A673 (cell line): ENCODE results near the gene PSENEN. TPM values are rescaled to one million over a fixed set of nuclear protein-coding genes. Genes with fewer than 3 reads are reported as not detected.

ENCODE experiments used
- BruUV-seq: library from RNA; stranded (reverse); fragments of 400-500 nt; replicated peaks from 2 replicates; lab custom pipeline; 2021; lab: Mats Ljungman, UMichigan
- CTCF ChIA-PET: fragments of 300-600 bp; sonication (Branson Sonifier 250); formaldehyde crosslinking; loops from one replicate; lab custom pipeline; 2022; ENCODE audit warnings: antibody characterized with exemption; lab: Charles Lee
- POLR2A ChIA-PET: fragments of 300-600 bp; sonication (Branson Sonifier 250); formaldehyde crosslinking; loops from one replicate; lab custom pipeline; 2022; ENCODE audit warnings: antibody characterized with exemption; ENCODE audit not compliant: low non-redundant PET; lab: Charles Lee
- DNase-seq: peaks from one replicate; pipeline ENCODE4 v3.0.0-alpha.2; 2015; ENCODE audit warnings: low spot score
- H3K27ac ChIP-seq: fragments of 200-600 bp; sonication (generic); 2 replicates; pipeline ENCODE4 v1.5.1; 2016; ENCODE audit warnings: mixed run types, low read depth, mild to moderate bottlenecking, mixed read lengths, antibody characterized with exemption, low read length; ENCODE audit not compliant: poor library complexity, severe bottlenecking
- H3K27me3 ChIP-seq: fragments of 200-600 bp; sonication (generic); replicated peaks from 2 replicates; pipeline ENCODE4 v1.6.1; 2017; ENCODE audit warnings: mixed run types, low read depth, mild to moderate bottlenecking, mixed read lengths, antibody characterized with exemption, low read length; ENCODE audit not compliant: insufficient read depth, poor library complexity
- H3K36me3 ChIP-seq: fragments of 200-600 bp; sonication (generic); 2 replicates; pipeline ENCODE4 v1.6.1; 2016; ENCODE audit warnings: mixed run types, mild to moderate bottlenecking, mixed read lengths, antibody characterized with exemption, low read length; ENCODE audit not compliant: insufficient read depth, poor library complexity, severe bottlenecking
- H3K4me1 ChIP-seq: fragments of 200-600 bp; sonication (generic); 2 replicates; pipeline ENCODE4 v1.6.1; 2017; ENCODE audit warnings: mixed run types, mild to moderate bottlenecking, mixed read lengths, antibody characterized with exemption, low read length; ENCODE audit not compliant: insufficient read depth, poor library complexity, severe bottlenecking
- H3K4me3 ChIP-seq: fragments of 200-600 bp; sonication (generic); 2 replicates; pipeline ENCODE4 v1.5.1; 2016; ENCODE audit warnings: low read depth, mixed run types, mild to moderate bottlenecking, mixed read lengths, low read length; ENCODE audit not compliant: poor library complexity, severe bottlenecking
- H3K9me3 ChIP-seq: fragments of 200-600 bp; sonication (generic); 2 replicates; pipeline ENCODE4 v1.6.1; 2016; ENCODE audit warnings: mixed run types, low read depth, mild to moderate bottlenecking, mixed read lengths, antibody characterized with exemption, low read length; ENCODE audit not compliant: poor library complexity, severe bottlenecking
- CTCF ChIP-seq: fragments of 300-800, 200-600 bp; sonication (generic); conservative IDR thresholded peaks from 2 replicates; pipeline ENCODE4 v1.5.1; 2017; ENCODE audit warnings: low read depth, mild to moderate bottlenecking, antibody characterized with exemption, low read length, moderate library complexity, mixed read lengths
- EZH2 ChIP-seq: fragments of 200-600 bp; sonication (generic); IDR thresholded peaks from 2 replicates; pipeline ENCODE4 v1.6.1; 2017; ENCODE audit warnings: borderline replicate concordance, low read depth, mild to moderate bottlenecking, mixed read lengths, antibody characterized with exemption, low read length; ENCODE audit not compliant: poor library complexity, severe bottlenecking
- intact Hi-C: fragments of 100-400 bp; cut with micrococcal nuclease; formaldehyde crosslinking; loops from one replicate; pipeline ENCODE4 v1.10.0; 2022; ENCODE audit not compliant: unreplicated experiment
- total RNA-seq: library from RNA; stranded (reverse); gene quantifications from 2 replicates; pipeline ENCODE4 v1.2.3, GENCODE V29; 2021

Gene PSENEN
- total RNA-seq, 1 experiment from 2014 or later, result 58.8 TPM

DNA sequence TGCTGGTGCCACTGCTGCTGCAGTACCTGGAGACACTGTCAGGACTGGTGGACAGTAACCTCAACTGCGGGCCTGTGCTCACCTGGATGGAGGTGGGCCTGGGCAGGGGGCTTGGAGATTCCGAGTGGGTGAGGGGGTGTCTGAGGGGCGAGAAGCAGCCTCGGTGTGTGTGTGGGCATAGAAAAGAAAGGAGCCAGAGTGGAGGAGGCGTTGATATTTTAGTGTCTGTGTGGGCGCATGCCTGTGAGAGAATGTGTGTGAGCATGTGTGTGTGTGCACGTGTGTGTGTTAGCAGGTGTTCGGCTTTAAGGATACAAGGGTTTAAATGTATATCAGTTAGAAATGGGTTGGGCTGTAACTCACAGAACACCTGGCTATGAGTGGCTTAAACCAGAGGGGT, 33.6 kb downstream of the PSENEN start:
- Histone ChIP-seq H3K4me3 (no peak overlapping the region), H3K9me3 (no peaks in the 10 kb centered on the region), H3K27me3 (no peaks in the 10 kb centered on the region), H3K4me1 (peaks cover 13% of the 10 kb centered on the region), H3K36me3 (peaks cover 30% of the 10 kb centered on the region), H3K27ac (no peak overlapping the region)
- BruUV-seq, result no TSS peak
- TF ChIP-seq CTCF (no peak), EZH2 (no peak)
- CTCF ChIA-PET, result no interaction called here
- intact Hi-C loops, result no loop called here
- POLR2A ChIA-PET, result no interaction called here
- DNase-seq, result no peak

DNA sequence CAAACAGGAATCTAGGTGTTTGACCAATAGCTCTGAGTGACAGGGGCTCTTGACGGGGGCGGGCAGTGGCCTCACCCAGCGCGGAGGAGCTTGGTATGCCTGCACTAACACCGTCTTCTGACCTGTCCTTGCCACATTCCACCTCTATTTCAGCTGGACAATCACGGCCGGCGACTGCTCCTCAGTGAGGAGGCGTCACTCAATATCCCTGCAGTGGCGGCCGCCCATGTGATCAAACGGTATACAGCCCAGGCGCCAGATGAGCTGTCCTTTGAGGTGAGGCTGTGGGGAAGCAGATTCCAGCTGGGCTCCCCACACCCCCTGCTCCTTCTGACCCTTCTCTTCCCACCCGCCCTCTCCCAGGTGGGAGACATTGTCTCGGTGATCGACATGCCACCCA, 34.6 kb downstream of the PSENEN start:
- Histone ChIP-seq H3K9me3 (no peaks in the 10 kb centered on the region), H3K27ac (no peak overlapping the region), H3K36me3 (peaks cover 30% of the 10 kb centered on the region), H3K4me3 (no peak overlapping the region), H3K4me1 (peaks cover 13% of the 10 kb centered on the region), H3K27me3 (no peaks in the 10 kb centered on the region)
- no TSS peak for BruUV-seq
- ChIA-PET CTCF (no interaction called here), POLR2A (no interaction called here)
- TF ChIP-seq CTCF (no peak), EZH2 (no peak)
- DNase-seq, result no peak
- intact Hi-C loops, result no loop called here

- intact Hi-C loops, result no loop called here
- H3K4me1 ChIP-seq, result peaks cover 13% of the 10 kb centered on the region
- CTCF ChIA-PET, result no interaction called here
- H3K36me3 ChIP-seq, result peaks cover 30% of the 10 kb centered on the region
- no peak overlapping the region for H3K27ac ChIP-seq
- POLR2A ChIA-PET, result interaction anchor here (0.7 kb wide), 1 partner anchor 37 kb away, joined by 3 read pairs; no protein-coding TSS in a partner anchor
- BruUV-seq, result no TSS peak
- no peaks in the 10 kb centered on the region for H3K9me3 ChIP-seq
- H3K4me3 ChIP-seq, result no peak overlapping the region
- no peak for DNase-seq
- TF ChIP-seq CTCF (no peak), EZH2 (no peak)
- H3K27me3 ChIP-seq, result no peaks in the 10 kb centered on the region
Observed at GRCh38 chr19:35780717-35781116, 35.3 kb downstream of the PSENEN start.
